GM12878 (cell line): ENCODE results near the gene BTG2. TPM values are rescaled to one million over a fixed set of nuclear protein-coding genes. Genes with fewer than 3 reads are reported as not detected.
A peak's percentile ranks its signal among the peaks of the same experiment; 100 is the strongest.

Experiments used
- ATAC-seq: fragments of 200-7000 bp; cut with Tn5 transposase; 3 replicates; pipeline ENCODE4 v1.9.1; 2020; ENCODE audit warnings: mild to moderate bottlenecking, moderate library complexity
- BruUV-seq: library from RNA; stranded (reverse); fragments of 400-500 nt; replicated peaks from 2 replicates; lab custom pipeline; 2021; lab: Mats Ljungman, UMichigan
- CTCF ChIA-PET: fragments of 300-600 bp; sonication (Branson Sonifier 250); formaldehyde crosslinking; extraction: SDS; loops from one replicate; lab custom pipeline; 2021; ENCODE audit warnings: inconsistent platforms; lab: Yijun Ruan, JAX
- POLR2A ChIA-PET: fragments of 350-600 bp; formaldehyde crosslinking; extraction: SDS; loops from one replicate; lab custom pipeline; 2021; ENCODE audit warnings: inconsistent platforms; lab: Charles Lee
- RAD21 ChIA-PET: fragments of 300-600 bp; sonication (Branson Sonifier 250); formaldehyde crosslinking; loops from one replicate; lab custom pipeline; 2023; ENCODE audit warnings: antibody characterized with exemption; ENCODE audit not compliant: unreplicated experiment; lab: Charles Lee
- SMC1A ChIA-PET: fragments of 300-600 bp; sonication (Branson Sonifier 250); formaldehyde crosslinking; loops from one replicate; lab custom pipeline; 2023; ENCODE audit not compliant: unreplicated experiment, uncharacterized antibody; lab: Charles Lee
- DNase-seq: peaks from one replicate; pipeline ENCODE4 v3.0.0-alpha.2; 2011; ENCODE audit warnings: low read depth, low spot score
- FAIRE-seq: peaks from 3 replicates; lab custom pipeline; 2011; peaks lifted over from hg19 to GRCh38; lab: Jason Lieb, UNC
- H2AFZ ChIP-seq: 2 replicates; pipeline ENCODE4 v1.6.0; 2011; ENCODE audit warnings: low read depth, low read length, control low read depth; ENCODE audit not compliant: control insufficient read depth
- H3K27ac ChIP-seq: 2 replicates; pipeline ENCODE4 v1.5.1; 2011; ENCODE audit warnings: control low read depth; ENCODE audit not compliant: control insufficient read depth, insufficient read depth
- H3K27me3 ChIP-seq, 2 experiments: replicated peaks in 1 of 2; 2 replicates each; pipeline versions ENCODE4 v1.6.0 to v1.6.1; 2011; ENCODE audit warnings: low read length in 1 of 2; ENCODE audit not compliant: control insufficient read depth in 2 of 2, insufficient read depth in 2 of 2
- H3K36me3 ChIP-seq, 2 experiments: 2 replicates each; pipeline ENCODE4 v1.5.1; 2011; ENCODE audit warnings: low read length in 1 of 2; ENCODE audit not compliant: control insufficient read depth in 2 of 2, insufficient read depth in 2 of 2
- H3K4me1 ChIP-seq: 2 replicates; pipeline ENCODE4 v1.6.1; 2011; ENCODE audit warnings: mild to moderate bottlenecking, low read length, moderate library complexity, mixed read lengths; ENCODE audit not compliant: control insufficient read depth, insufficient read depth
- H3K4me2 ChIP-seq: 2 replicates; pipeline ENCODE4 v1.6.0; 2011; ENCODE audit warnings: control low read depth; ENCODE audit not compliant: control insufficient read depth, insufficient read depth
- H3K4me3 ChIP-seq: fragments of 200-600 bp; sonication (generic); 2 replicates; pipeline ENCODE4 v1.5.1; 2016
- H3K79me2 ChIP-seq: 2 replicates; pipeline ENCODE4 v1.6.0; 2011; ENCODE audit warnings: low read length; ENCODE audit not compliant: control insufficient read depth, insufficient read depth
- H3K9ac ChIP-seq: 2 replicates; pipeline ENCODE4 v1.8.0; 2011; ENCODE audit warnings: low read length, control low read depth, mixed read lengths; ENCODE audit not compliant: control insufficient read depth, insufficient read depth
- H3K9me3 ChIP-seq: replicated peaks from 3 replicates; pipeline ENCODE4 v1.5.1; 2011; ENCODE audit warnings: mild to moderate bottlenecking, low read length; ENCODE audit not compliant: control insufficient read depth, insufficient read depth
- H4K20me1 ChIP-seq: 2 replicates; pipeline ENCODE4 v1.6.0; 2011; ENCODE audit not compliant: control insufficient read depth, insufficient read depth
- ATF7 ChIP-seq: fragments of 450-650 bp; IDR thresholded peaks from 2 replicates; pipeline ENCODE4 v1.6.1; 2016; ENCODE audit warnings: low read depth, mild to moderate bottlenecking
- CTCF ChIP-seq, 3 experiments: IDR thresholded peaks in 2 of 3; conservative IDR thresholded peaks in 1 of 3; 2 replicates each; pipeline ENCODE4 v1.5.1; 2011; ENCODE audit warnings: low read depth in 3 of 3, low read length in 3 of 3, mild to moderate bottlenecking in 3 of 3, control low read depth in 2 of 3, moderate library complexity in 2 of 3, inconsistent platforms in 1 of 3, mixed read lengths in 1 of 3; ENCODE audit not compliant: control insufficient read depth in 2 of 3, insufficient read depth in 1 of 3; ENCODE audit errors: extremely low read depth in 1 of 3
- NFXL1 ChIP-seq: fragments of 450-650 bp; IDR thresholded peaks from 2 replicates; pipeline ENCODE4 v1.6.1; 2017; ENCODE audit warnings: antibody characterized with exemption, mild to moderate bottlenecking, borderline replicate concordance
- WGBS: methylation state at CpG from one replicate; pipeline ENCODE4 v1.1.6; 2016; ENCODE audit warnings: low lambda C conversion rate; ENCODE audit not compliant: insufficient replicate concordance, insufficient coverage; ENCODE audit errors: missing lambda C conversion rate; 5-methylcytosine and 5-hydroxymethylcytosine counted together
- in situ Hi-C: fragments of 300-500 bp; cut with MboI; formaldehyde crosslinking; loops from 9 replicates; pipeline ENCODE4 v1.14.3; 2018; ENCODE audit warnings: mixed read lengths
- intact Hi-C: fragments of 100-400 bp; cut with micrococcal nuclease; formaldehyde crosslinking; loops from one replicate; pipeline ENCODE4 v1.14.2; 2022; ENCODE audit not compliant: unreplicated experiment
- polyA plus RNA-seq, 11 experiments: library from polyadenylated mRNA; depleted of rRNA in 4 of 11; unstranded in 6 of 11; stranded (reverse) in 5 of 11; fragments of >200 nt; fragmentation: Nextera tagmentation in 4 of 11; fragmentation: Illumina TruSeq in 1 of 11; extraction: Ambion mirVana in 4 of 11; extraction: Trizol in 1 of 11; gene quantifications; 1 replicate in 1 of 11; 2 replicates in 10 of 11; pipeline versions ENCODE4 v1.2.1 to v1.2.3, GENCODE V29; 2011 to 2016; ENCODE audit warnings: inconsistent platforms in 2 of 11, missing spikeins in 2 of 11, low read depth in 1 of 11
- total RNA-seq, 4 experiments: library from RNA; depleted of rRNA in 3 of 4; stranded (reverse); fragments of >200 nt in 3 of 4; fragmentation: Illumina TruSeq in 1 of 4; extraction: Trizol in 1 of 4; gene quantifications; 2 replicates each; pipeline versions ENCODE4 v1.2.1 to v1.2.3, GENCODE V29; 2013 to 2021

The BTG2 gene
- total and polyA plus RNA-seq, 10 of the 15 experiments (the other 5 are each of a cell fraction or from before 2014, with no cell fraction given), result 23.3 to 160 (median 98.1) TPM

- Histone ChIP-seq H3K79me2 (no peaks in the 10 kb centered on the region), H3K4me2 (no peak overlapping the region), H3K9me3 (no peaks in the 10 kb centered on the region), H3K27ac (no peak overlapping the region), H2AFZ (no peak overlapping the region), H4K20me1 (no peaks in the 10 kb centered on the region), H3K9ac (no peak overlapping the region), H3K4me3 (no peak overlapping the region), H3K27me3 (no peaks in the 10 kb centered on the region), H3K36me3 (no peaks in the 10 kb centered on the region), H3K4me1 (peaks cover 46% of the 10 kb centered on the region)
- in situ Hi-C loops (loop anchor here (25.0 kb wide), 1 partner anchor 1231 kb away; the partner anchor contains the start of gene MDM4), intact Hi-C loops (no loop called here)
- no TSS peak for BruUV-seq
- ChIA-PET POLR2A (interaction anchor here (12.6 to 20.0 kb wide), 3 partner anchors 6 to 43 kb away, joined by 168 to 395 read pairs (median 370); partner anchors contain the start of gene BTG2), RAD21 (interaction anchor here (11.2 to 30.0 kb wide), 4 partner anchors 8 to 58 kb away, joined by 251 to 541 read pairs (median 486); partner anchors contain the start of gene BTG2), CTCF (interaction anchor here (0.9 to 15.2 kb wide), 6 partner anchors 10 to 242 kb away, joined by 4 to 854 read pairs (median 96); no protein-coding TSS in a partner anchor), SMC1A (interaction anchor here (1.0 to 30.2 kb wide), 6 partner anchors 8 to 54 kb away, joined by 3 to 590 read pairs (median 4); partner anchors contain the start of gene BTG2)
- ATAC-seq (no peak), DNase-seq (no peak), FAIRE-seq (no peak)
- TF ChIP-seq NFXL1, result no peak
- TF ChIP-seq ATF7, result no peak
- TF ChIP-seq CTCF (IDR thresholded peaks at IDR 0.05 in 2 of 3, conservative IDR thresholded peaks at IDR 0.05 in 1 of 3; ENCODE audit: control insufficient read depth in 2 of 3, extremely low read depth in 1 of 3, insufficient read depth in 1 of 3, low read depth in 3 of 3, low read length in 3 of 3), result 0 out of 6 replicates have a peak, but pooled peaks of 1 of the 3 experiments have one; percentile 8
- 90% methylated on average over 3 of the region's 3 CpGs for WGBS
These were observed 24.3 kb upstream of the BTG2 start for GRCh38 chr1:203281033-203281432.
